Peyer's patch (tissue), 4 donors: ENCODE measurements around the gene PLEKHG4. TPM values are rescaled to one million over a fixed set of nuclear protein-coding genes. Genes with fewer than 3 reads are reported as not detected.

Experiments
- DNase-seq, 3 donors: peaks; one replicate each; pipeline ENCODE4 v3.0.0-alpha.2; 2017 to 2019
- H3K27ac ChIP-seq, 4 donors: fragments of 200-600 bp; sonication (generic); one replicate each; pipeline ENCODE4 v1.5.1; 2016 to 2019
- H3K27me3 ChIP-seq, 2 donors: fragments of 200-600 bp; sonication (generic); one replicate each; pipeline ENCODE4 v1.5.1; 2019
- H3K36me3 ChIP-seq, 3 donors: fragments of 200-600 bp; sonication (generic); one replicate each; pipeline ENCODE4 v1.5.1; 2016 to 2019
- H3K4me1 ChIP-seq, 4 donors: fragments of 200-600 bp; sonication (generic); one replicate each; pipeline ENCODE4 v1.5.1; 2016 to 2019
- H3K4me3 ChIP-seq, 4 donors: fragments of 200-600 bp; sonication (generic); 1 replicate in 3 of 4; 2 replicates in 1 of 4; pipeline ENCODE4 v1.5.1; 2016 to 2019; ENCODE audit warnings: mild to moderate bottlenecking in 1 of 4
- H3K9me3 ChIP-seq, 4 donors: fragments of 200-600 bp; sonication (generic); one replicate each; pipeline ENCODE4 v1.5.1; 2016 to 2019; ENCODE audit warnings: mild to moderate bottlenecking in 1 of 4
- POLR2A ChIP-seq, 2 donors: fragments of 450-650 bp; IDR thresholded peaks; one replicate each; pipeline ENCODE4 v1.5.1; 2017; ENCODE audit warnings: antibody characterized with exemption in 2 of 2, mild to moderate bottlenecking in 2 of 2, moderate library complexity in 2 of 2
- total RNA-seq, 4 donors: library from RNA; depleted of rRNA; stranded (reverse); fragments of >200 nt; gene quantifications; one replicate each; pipeline ENCODE4 v1.1.0, GENCODE V29; 2016
- TF ChIP-seq, protein P1 (sequence below), 6 experiments: fragments of 450-650 bp in 4 of 6; fragments of 200-600 bp in 2 of 6; sonication (generic) in 1 of 6; IDR thresholded peaks; one replicate each; pipeline ENCODE4 v1.5.1; 2017 to 2019; ENCODE audit warnings: antibody characterized with exemption in 6 of 6, mild to moderate bottlenecking in 3 of 6, moderate library complexity in 1 of 6

The PLEKHG4 gene
- total RNA-seq, 4 donors from 2014 or later: 12.3 to 16.5 (median 14.0) TPM

- Histone ChIP-seq H3K4me1 (peaks cover 10 to 76% (median 40%) of the 10 kb centered on the region in 4 donors), H3K27ac (peak overlapping the region; percentile 85 to 90 (median 88)), H3K27me3 (peaks cover 0 to 5% of the 10 kb centered on the region in 2 donors), H3K36me3 (no peaks in the 10 kb centered on the region), H3K9me3 (no peaks in the 10 kb centered on the region), H3K4me3 (peak overlapping the region in 1 of 4 donors; percentile 72)
- peak in 1 of 3 donors; percentile 43 for DNase-seq
- TF ChIP-seq POLR2A (IDR thresholded peaks at IDR 0.05): no peak
- TF ChIP-seq, protein P1, sequence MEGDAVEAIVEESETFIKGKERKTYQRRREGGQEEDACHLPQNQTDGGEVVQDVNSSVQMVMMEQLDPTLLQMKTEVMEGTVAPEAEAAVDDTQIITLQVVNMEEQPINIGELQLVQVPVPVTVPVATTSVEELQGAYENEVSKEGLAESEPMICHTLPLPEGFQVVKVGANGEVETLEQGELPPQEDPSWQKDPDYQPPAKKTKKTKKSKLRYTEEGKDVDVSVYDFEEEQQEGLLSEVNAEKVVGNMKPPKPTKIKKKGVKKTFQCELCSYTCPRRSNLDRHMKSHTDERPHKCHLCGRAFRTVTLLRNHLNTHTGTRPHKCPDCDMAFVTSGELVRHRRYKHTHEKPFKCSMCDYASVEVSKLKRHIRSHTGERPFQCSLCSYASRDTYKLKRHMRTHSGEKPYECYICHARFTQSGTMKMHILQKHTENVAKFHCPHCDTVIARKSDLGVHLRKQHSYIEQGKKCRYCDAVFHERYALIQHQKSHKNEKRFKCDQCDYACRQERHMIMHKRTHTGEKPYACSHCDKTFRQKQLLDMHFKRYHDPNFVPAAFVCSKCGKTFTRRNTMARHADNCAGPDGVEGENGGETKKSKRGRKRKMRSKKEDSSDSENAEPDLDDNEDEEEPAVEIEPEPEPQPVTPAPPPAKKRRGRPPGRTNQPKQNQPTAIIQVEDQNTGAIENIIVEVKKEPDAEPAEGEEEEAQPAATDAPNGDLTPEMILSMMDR (IDR thresholded peaks at IDR 0.05): no peak
Measured at GRCh38 chr16:67245186-67245585, 34.1 kb upstream of the PLEKHG4 start.

- Histone ChIP-seq H3K27me3 (peaks cover 0 to 5% of the 10 kb centered on the region in 2 donors), H3K27ac (peak overlapping the region; percentile 85 to 90 (median 88)), H3K36me3 (no peaks in the 10 kb centered on the region), H3K9me3 (no peaks in the 10 kb centered on the region), H3K4me1 (peaks cover 10 to 72% (median 40%) of the 10 kb centered on the region in 4 donors), H3K4me3 (peak overlapping the region; percentile 47 to 72 (median 66))
- DNase-seq: no peak
- TF ChIP-seq, protein P1 (IDR thresholded peaks at IDR 0.05): no peak
- TF ChIP-seq POLR2A (IDR thresholded peaks at IDR 0.05): no peak
Measured at GRCh38 chr16:67245674-67246080, 33.7 kb upstream of the PLEKHG4 start.

- TF ChIP-seq, protein P1 (IDR thresholded peaks at IDR 0.05): peak in 4 of 6 experiments; percentile 27 to 42 (median 34)
- TF ChIP-seq POLR2A (IDR thresholded peaks at IDR 0.05): no peak
- Histone ChIP-seq H3K9me3 (no peaks in the 10 kb centered on the region), H3K27me3 (peaks cover 0 to 5% of the 10 kb centered on the region in 2 donors), H3K27ac (peak overlapping the region; percentile 85 to 90 (median 88)), H3K36me3 (no peaks in the 10 kb centered on the region), H3K4me1 (peaks cover 6 to 67% (median 38%) of the 10 kb centered on the region in 4 donors), H3K4me3 (peak overlapping the region; percentile 47 to 72 (median 66))
- peak; percentile 70 to 82 (median 80) for DNase-seq
Measured at GRCh38 chr16:67246081-67246755, 33.1 kb upstream of the PLEKHG4 start.

DNA sequence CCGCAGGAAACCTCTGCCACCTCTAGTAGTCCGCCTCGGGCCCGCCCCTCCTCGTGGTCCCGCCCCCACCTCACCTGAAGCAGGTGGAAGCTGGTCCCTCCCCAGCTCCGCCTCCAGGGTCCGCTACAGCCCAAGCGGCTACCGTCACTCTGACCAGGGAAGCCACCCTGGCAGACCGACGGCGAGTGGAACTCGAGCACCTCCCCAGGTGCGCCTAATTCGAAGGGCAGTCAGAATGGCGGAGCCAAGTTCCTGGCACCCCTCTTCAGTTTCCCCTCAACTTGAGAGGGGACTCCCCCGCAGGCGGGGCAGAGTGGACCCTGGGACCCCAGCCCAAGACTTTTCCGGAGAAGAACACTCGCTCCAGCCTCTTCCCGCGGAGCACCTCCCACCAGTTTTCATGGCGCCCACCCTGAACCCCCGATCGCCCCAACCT lies 32.6 kb upstream of the PLEKHG4 start:
- TF ChIP-seq, protein P1 (IDR thresholded peaks at IDR 0.05): peak in 3 of 6 experiments; percentile 5 to 36 (median 23)
- peak in 1 of 2 donors; percentile 66 for TF ChIP-seq POLR2A (IDR thresholded peaks at IDR 0.05)
- H3K4me1 ChIP-seq: peaks cover 5 to 61% (median 35%) of the 10 kb centered on the region in 4 donors
- H3K36me3 ChIP-seq: no peaks in the 10 kb centered on the region
- peak overlapping the region; percentile 85 to 90 (median 88) for H3K27ac ChIP-seq
- peak overlapping the region; percentile 47 to 72 (median 66) for H3K4me3 ChIP-seq
- peak; percentile 84 to 95 (median 94) for DNase-seq
- no peaks in the 10 kb centered on the region for H3K9me3 ChIP-seq
- H3K27me3 ChIP-seq: peaks cover 0 to 5% of the 10 kb centered on the region in 2 donors

GRCh38 chr16:67247192-67248072 lies 31.9 kb upstream of the PLEKHG4 start, which contains the start of gene FHOD1:
Gene FHOD1, minus strand, starts transcription at chr16:67247481. Its CDS starts 71 bp downstream, at chr16:67247410.
- DNase-seq: peak; percentile 98 to 100 (median 99)
- Histone ChIP-seq H3K4me1 (peaks cover 5 to 54% (median 35%) of the 10 kb centered on the region in 4 donors), H3K27ac (peak within 1 kb of the TSS; percentile 85 to 90 (median 88)), H3K27me3 (peaks cover 0 to 5% of the 10 kb centered on the region in 2 donors), H3K4me3 (peak within 1 kb of the TSS; percentile 47 to 72 (median 66)), H3K36me3 (no peaks in the 10 kb centered on the region), H3K9me3 (no peaks in the 10 kb centered on the region)
- peak; percentile 66 to 86 for TF ChIP-seq POLR2A (IDR thresholded peaks at IDR 0.05)
- TF ChIP-seq, protein P1 (IDR thresholded peaks at IDR 0.05): no peak
